Karpas-422 (cell line): ENCODE data around the gene KANSL2. TPM values are rescaled to one million over a fixed set of nuclear protein-coding genes. Genes with fewer than 3 reads are reported as not detected.
"Not testable (repeated sequence)": the region's sequence is repeated elsewhere in the genome, so short reads cannot be mapped to it uniquely, and the experiment has no call there.

ENCODE experiments used
- DNase-seq: peaks from one replicate; pipeline ENCODE4 v3.0.0-alpha.2; 2015
- H2AFZ ChIP-seq: fragments of 200-600 bp; sonication (generic); 2 replicates; pipeline ENCODE4 v1.6.1; 2014; ENCODE audit warnings: antibody characterized with exemption, low read length, mixed read lengths
- H3K27ac ChIP-seq: fragments of 200-600 bp; sonication (generic); 2 replicates; pipeline ENCODE4 v1.5.1; 2014; ENCODE audit warnings: mild to moderate bottlenecking, low read length, moderate library complexity
- H3K27me3 ChIP-seq: fragments of 200-600 bp; sonication (generic); 2 replicates; pipeline ENCODE4 v1.6.1; 2014; ENCODE audit warnings: low read length, mixed read lengths
- H3K36me3 ChIP-seq: fragments of 200-600 bp; sonication (generic); 2 replicates; pipeline ENCODE4 v1.6.1; 2014; ENCODE audit warnings: low read length, mixed read lengths; ENCODE audit not compliant: insufficient read depth
- H3K4me1 ChIP-seq: fragments of 200-600 bp; sonication (generic); 2 replicates; pipeline ENCODE4 v1.6.1; 2014; ENCODE audit warnings: mild to moderate bottlenecking, low read length, mixed read lengths
- H3K4me2 ChIP-seq: fragments of 200-600 bp; sonication (generic); 2 replicates; pipeline ENCODE4 v1.6.1; 2014; ENCODE audit warnings: low read length, low read depth, mild to moderate bottlenecking; ENCODE audit not compliant: poor library complexity, severe bottlenecking
- H3K4me3 ChIP-seq: fragments of 200-600 bp; sonication (generic); 2 replicates; pipeline ENCODE4 v1.5.1; 2014; ENCODE audit warnings: mild to moderate bottlenecking, antibody characterized with exemption, low read length, mixed read lengths
- H3K79me2 ChIP-seq: fragments of 200-600 bp; sonication (generic); 2 replicates; pipeline ENCODE4 v1.6.1; 2014; ENCODE audit warnings: mild to moderate bottlenecking, low read length, mixed read lengths
- H3K9ac ChIP-seq: fragments of 200-600 bp; sonication (generic); 2 replicates; pipeline ENCODE4 v1.6.0; 2014; ENCODE audit warnings: low read length
- H3K9me2 ChIP-seq: fragments of 200-600 bp; sonication (generic), shearing (Covaris generic); replicated peaks from 2 replicates; pipeline ENCODE4 v1.6.0; 2014; ENCODE audit warnings: mild to moderate bottlenecking, low read length, moderate library complexity; ENCODE audit not compliant: insufficient read depth
- H3K9me3 ChIP-seq: fragments of 300-700, 200-600 bp; sonication (generic); 2 replicates; pipeline ENCODE4 v1.6.1; 2014; ENCODE audit warnings: low read length, mixed read lengths
- H4K20me1 ChIP-seq: fragments of 200-600 bp; sonication (generic); 2 replicates; pipeline ENCODE4 v1.6.1; 2014; ENCODE audit warnings: mild to moderate bottlenecking, antibody characterized with exemption, low read length, low read depth; ENCODE audit not compliant: insufficient read depth
- total RNA-seq: library from RNA; depleted of rRNA; stranded (reverse); fragments of >200 nt; shearing (Covaris generic); gene quantifications from 2 replicates; pipeline ENCODE4 v1.2.3, GENCODE V29; 2014; ENCODE audit warnings: low replicate concordance

KANSL2 gene
- total RNA-seq, 1 experiment from 2014 or later = 56.9 TPM

GRCh38 chr12:48712209-48712608 is 30.2 kb upstream of the KANSL2 start:
- H4K20me1 ChIP-seq = peaks cover 8% of the 10 kb centered on the region
- H2AFZ ChIP-seq = no peak overlapping the region
- peaks cover 36% of the 10 kb centered on the region; the same call in 1 of the 2 replicates for H3K36me3 ChIP-seq
- DNase-seq = no peak
- H3K79me2 ChIP-seq = peaks cover 87% of the 10 kb centered on the region
- H3K9ac ChIP-seq = no peak overlapping the region
- no peak overlapping the region for H3K4me2 ChIP-seq
- no peaks in the 10 kb centered on the region for H3K9me2 ChIP-seq
- no peak overlapping the region for H3K27ac ChIP-seq
- H3K27me3 ChIP-seq = no peaks in the 10 kb centered on the region
- H3K4me1 ChIP-seq = peaks cover 20% of the 10 kb centered on the region
- H3K4me3 ChIP-seq = no peak overlapping the region
- H3K9me3 ChIP-seq = no peaks in the 10 kb centered on the region

GRCh38 chr12:48698822-48699221 is 16.8 kb upstream of the KANSL2 start:
- H3K9me3 ChIP-seq, H4K20me1 ChIP-seq, H3K9ac ChIP-seq, H3K4me1 ChIP-seq, H3K27me3 ChIP-seq, H2AFZ ChIP-seq, DNase-seq, H3K4me3 ChIP-seq, H3K4me2 ChIP-seq, H3K9me2 ChIP-seq, H3K27ac ChIP-seq: not testable (repeated sequence)
- peaks cover 56% of the 10 kb centered on the region for H3K79me2 ChIP-seq
- peaks cover 46% of the 10 kb centered on the region for H3K36me3 ChIP-seq

GRCh38 chr12:48696626-48697025 is 14.6 kb upstream of the KANSL2 start:
- Histone ChIP-seq H3K79me2 (peaks cover 49% of the 10 kb centered on the region), H3K9me3 (no peaks in the 10 kb centered on the region), H3K27ac (no peak overlapping the region), H3K36me3 (peaks cover 64% of the 10 kb centered on the region), H3K27me3 (no peaks in the 10 kb centered on the region), H3K4me2 (no peak overlapping the region), H3K4me1 (no peaks in the 10 kb centered on the region), H4K20me1 (0 out of 2 replicates have a peak, but pooled peaks cover 7% of the 10 kb centered on the region), H3K4me3 (no peak overlapping the region), H3K9ac (no peak overlapping the region), H3K9me2 (no peaks in the 10 kb centered on the region), H2AFZ (no peak overlapping the region)
- no peak for DNase-seq

DNA sequence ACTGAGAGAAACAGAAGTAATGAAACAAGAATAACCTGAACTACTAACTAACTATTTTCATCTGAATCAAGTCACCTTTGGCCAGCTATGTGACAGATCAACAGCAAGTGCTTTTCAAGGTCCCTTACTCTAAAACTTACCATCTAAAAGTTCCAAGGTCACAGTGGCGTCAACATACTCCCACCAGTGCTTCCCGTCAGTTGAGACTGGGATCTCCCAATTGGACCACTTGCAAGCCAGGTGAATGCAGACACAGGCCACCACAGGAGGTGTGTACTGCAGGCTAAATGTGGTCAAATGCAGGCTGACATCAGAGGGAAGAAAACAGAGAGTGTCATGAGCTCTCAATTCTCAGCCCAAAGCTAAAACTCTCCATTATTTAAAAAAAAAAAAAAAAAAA is 13.8 kb upstream of the KANSL2 start:
- Histone ChIP-seq H3K4me3 (no peak overlapping the region), H2AFZ (no peak overlapping the region), H3K9ac (no peak overlapping the region), H3K79me2 (peaks cover 48% of the 10 kb centered on the region), H3K4me1 (no peaks in the 10 kb centered on the region), H3K9me3 (no peaks in the 10 kb centered on the region), H3K27ac (no peak overlapping the region), H3K36me3 (peaks cover 68% of the 10 kb centered on the region), H3K27me3 (no peaks in the 10 kb centered on the region), H3K9me2 (no peaks in the 10 kb centered on the region), H4K20me1 (peaks cover 11% of the 10 kb centered on the region), H3K4me2 (no peak overlapping the region)
- no peak for DNase-seq

- no peak overlapping the region for H3K4me2 ChIP-seq
- no peak overlapping the region for H3K27ac ChIP-seq
- no peaks in the 10 kb centered on the region for H3K9me2 ChIP-seq
- no peaks in the 10 kb centered on the region for H3K9me3 ChIP-seq
- no peak for DNase-seq
- no peaks in the 10 kb centered on the region for H3K27me3 ChIP-seq
- H2AFZ ChIP-seq = no peak overlapping the region
- H3K4me1 ChIP-seq = no peaks in the 10 kb centered on the region
- no peak overlapping the region for H3K9ac ChIP-seq
- H4K20me1 ChIP-seq = peaks cover 19% of the 10 kb centered on the region
- H3K4me3 ChIP-seq = no peak overlapping the region
- peaks cover 37% of the 10 kb centered on the region for H3K79me2 ChIP-seq
- peaks cover 73% of the 10 kb centered on the region for H3K36me3 ChIP-seq
Observed at GRCh38 chr12:48694038-48694437, 12.0 kb upstream of the KANSL2 start.

DNA sequence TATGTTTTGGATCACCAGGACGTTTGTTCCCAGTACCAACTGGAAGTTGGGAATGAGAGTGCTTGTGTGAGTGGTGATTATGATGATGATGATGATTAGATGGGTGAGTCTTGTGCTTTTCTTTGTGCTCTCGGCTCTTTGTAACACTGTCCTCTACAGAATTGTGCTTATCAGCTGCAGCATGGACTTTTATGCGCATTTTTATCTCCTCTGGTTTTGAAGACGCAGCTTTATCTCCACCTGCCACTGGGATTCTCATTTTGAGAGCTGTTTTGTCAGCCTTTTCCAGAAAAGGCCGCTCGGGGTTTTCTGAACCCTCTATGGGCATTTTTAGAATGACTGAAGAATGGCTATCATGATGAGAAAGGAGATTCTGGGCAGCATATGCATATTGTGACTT is 11.5 kb upstream of the KANSL2 start:
- Histone ChIP-seq H3K27me3 (no peaks in the 10 kb centered on the region), H3K79me2 (peaks cover 35% of the 10 kb centered on the region), H3K9ac (no peak overlapping the region), H2AFZ (no peak overlapping the region), H3K9me2 (no peaks in the 10 kb centered on the region), H3K4me1 (no peaks in the 10 kb centered on the region), H3K4me2 (no peak overlapping the region), H3K27ac (no peak overlapping the region), H4K20me1 (peaks cover 24% of the 10 kb centered on the region), H3K9me3 (no peaks in the 10 kb centered on the region), H3K36me3 (peaks cover 75% of the 10 kb centered on the region), H3K4me3 (no peak overlapping the region)
- DNase-seq = no peak

GRCh38 chr12:48691826-48692487 is 9.9 kb upstream of the KANSL2 start:
- H2AFZ ChIP-seq = no peak overlapping the region
- no peak for DNase-seq
- H3K27me3 ChIP-seq = no peaks in the 10 kb centered on the region
- H3K9me3 ChIP-seq = no peaks in the 10 kb centered on the region
- H3K9me2 ChIP-seq = no peaks in the 10 kb centered on the region
- peaks cover 70% of the 10 kb centered on the region for H3K36me3 ChIP-seq
- no peak overlapping the region for H3K9ac ChIP-seq
- no peak overlapping the region for H3K4me3 ChIP-seq
- peaks cover 26% of the 10 kb centered on the region for H4K20me1 ChIP-seq
- H3K4me2 ChIP-seq = no peak overlapping the region
- H3K79me2 ChIP-seq = peaks cover 29% of the 10 kb centered on the region
- no peaks in the 10 kb centered on the region for H3K4me1 ChIP-seq
- H3K27ac ChIP-seq = no peak overlapping the region

DNA sequence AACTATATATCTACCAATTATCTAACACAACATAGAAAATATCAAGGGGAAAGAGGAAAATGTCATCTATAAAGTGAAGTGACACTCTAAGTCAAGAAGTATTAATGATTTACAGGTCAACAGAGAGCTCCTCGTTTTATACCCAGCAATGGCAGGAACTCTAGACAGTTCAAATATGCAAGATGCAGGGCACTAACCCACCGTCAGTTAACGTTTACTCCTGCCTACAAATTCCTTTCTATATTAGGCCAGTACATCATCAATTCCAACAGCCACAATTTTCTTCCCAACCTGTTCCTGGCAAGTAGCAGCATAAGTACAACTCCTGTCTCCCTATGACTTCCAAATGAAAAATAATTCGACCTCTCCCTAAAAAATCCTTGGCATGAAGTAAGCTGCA is 9.0 kb upstream of the KANSL2 start:
- Histone ChIP-seq H3K4me1 (no peaks in the 10 kb centered on the region), H3K36me3 (peaks cover 65% of the 10 kb centered on the region)

More for the DNA sequence above, 9.0 kb upstream of the KANSL2 start:
- Histone ChIP-seq H3K4me2 (no peak overlapping the region), H3K27ac (no peak overlapping the region), H3K9ac (no peak overlapping the region), H4K20me1 (peaks cover 26% of the 10 kb centered on the region), H2AFZ (no peak overlapping the region), H3K4me3 (no peak overlapping the region), H3K9me2 (no peaks in the 10 kb centered on the region), H3K79me2 (peaks cover 23% of the 10 kb centered on the region), H3K27me3 (no peaks in the 10 kb centered on the region), H3K9me3 (no peaks in the 10 kb centered on the region)
- no peak for DNase-seq
